ENCODE measurements around the gene ZNF692.

ZNF692 gene

GRCh38 chr1:248873993-248874533, 15.2 kb upstream of the ZNF692 start:
- DNase-seq (ENCODE audit: low read depth), result peak; percentile 77

GRCh38 chr1:248873409-248873992, 14.6 kb upstream of the ZNF692 start:
- peak; percentile 88 for DNase-seq (ENCODE audit: low read depth)

GRCh38 chr1:248872752-248873408, 14.0 kb upstream of the ZNF692 start:
- peak; percentile 26 for DNase-seq (ENCODE audit: low read depth)

- DNase-seq (ENCODE audit: low read depth), result no peak
Measured at GRCh38 chr1:248871837-248872401, 13.0 kb upstream of the ZNF692 start.

- DNase-seq (ENCODE audit: low read depth), result peak; percentile 61
Measured at GRCh38 chr1:248862998-248863881, 4.4 kb upstream of the ZNF692 start.

GRCh38 chr1:248862695-248862997, 3.8 kb upstream of the ZNF692 start:
- no peak for DNase-seq (ENCODE audit: low read depth)

GRCh38 chr1:248861616-248862015, 2.7 kb upstream of the ZNF692 start:
- no peak for DNase-seq (ENCODE audit: low read depth)

- no peak for DNase-seq (ENCODE audit: low read depth)
Measured at GRCh38 chr1:248860007-248860406, 1.1 kb upstream of the ZNF692 start.

- peak; percentile 24 for DNase-seq (ENCODE audit: low read depth)
Measured at GRCh38 chr1:248858096-248858890, 592 bp downstream of the ZNF692 start.

GRCh38 chr1:248857749-248858095, 1.2 kb downstream of the ZNF692 start:
- DNase-seq (ENCODE audit: low read depth), result no peak

GRCh38 chr1:248857201-248857600, 1.7 kb downstream of the ZNF692 start:
- no peak for DNase-seq (ENCODE audit: low read depth)

- no peak for DNase-seq (ENCODE audit: low read depth)
Measured at GRCh38 chr1:248856176-248856575, 2.7 kb downstream of the ZNF692 start.

- no peak for DNase-seq (ENCODE audit: low read depth)
Measured at GRCh38 chr1:248855580-248855979, 3.3 kb downstream of the ZNF692 start.

GRCh38 chr1:248853663-248854375, 5.1 kb downstream of the ZNF692 start:
- DNase-seq (ENCODE audit: low read depth), result no peak

GRCh38 chr1:248852481-248853405, 6.1 kb downstream of the ZNF692 start:
- no peak for DNase-seq (ENCODE audit: low read depth)

GRCh38 chr1:248851390-248851789, 7.5 kb downstream of the ZNF692 start:
- no peak for DNase-seq (ENCODE audit: low read depth)

GRCh38 chr1:248850536-248851251, 8.2 kb downstream of the ZNF692 start:
- no peak for DNase-seq (ENCODE audit: low read depth)

- DNase-seq (ENCODE audit: low read depth), result no peak
Measured at GRCh38 chr1:248850124-248850523, 8.8 kb downstream of the ZNF692 start.

- DNase-seq (ENCODE audit: low read depth), result no peak
Measured at GRCh38 chr1:248849637-248850036, 9.2 kb downstream of the ZNF692 start.

All from activated T-helper 9 cell treated with anti-CD3 and anti-CD28 coated beads, Interleukin-2, amount 50 U/mL, for 16 hours (primary cell).